H1 (cell line): Measurements from ENCODE around the gene STX18. TPM values are rescaled to one million over a fixed set of nuclear protein-coding genes. Genes with fewer than 3 reads are reported as not detected.

ENCODE experiments used
- CTCF ChIA-PET: fragments of 300-600 bp; sonication (Branson Sonifier 250); formaldehyde crosslinking; loops from one replicate; lab custom pipeline; 2021; ENCODE audit not compliant: partially characterized antibody; lab: Charles Lee
- POLR2A ChIA-PET: fragments of 300-600 bp; sonication (Branson Sonifier 250); formaldehyde crosslinking; loops from one replicate; lab custom pipeline; 2021; ENCODE audit warnings: inconsistent platforms; ENCODE audit not compliant: partially characterized antibody; lab: Charles Lee
- DNase-seq, 2 experiments: peaks; one replicate each; pipeline versions ENCODE4 v3.0.0 to v3.0.0-alpha.2; 2010 to 2022; ENCODE audit warnings: low spot score in 2 of 2, low read depth in 1 of 2, mixed read lengths in 1 of 2
- FAIRE-seq: peaks from 2 replicates; lab custom pipeline; 2011; peaks lifted over from hg19 to GRCh38; lab: Jason Lieb, UNC
- H2AFZ ChIP-seq: 2 replicates; pipeline ENCODE4 v1.8.1; 2012; ENCODE audit warnings: low read length, inconsistent platforms
- H2AK5ac ChIP-seq: 2 replicates; pipeline ENCODE4 v1.6.1; 2013; ENCODE audit warnings: low read depth, low read length
- H2BK120ac ChIP-seq: replicated peaks from 2 replicates; pipeline ENCODE3; 2013; ENCODE audit warnings: low read depth, low read length, inconsistent platforms
- H2BK12ac ChIP-seq: 2 replicates; pipeline ENCODE4 v1.6.1; 2013; ENCODE audit warnings: low read depth, low read length
- H2BK15ac ChIP-seq: 2 replicates; pipeline ENCODE4 v1.6.1; 2013; ENCODE audit warnings: low read length
- H2BK20ac ChIP-seq: 2 replicates; pipeline ENCODE4 v1.6.1; 2013; ENCODE audit warnings: low read length
- H2BK5ac ChIP-seq: 2 replicates; pipeline ENCODE4 v1.6.1; 2013; ENCODE audit warnings: low read depth, low read length
- H3K14ac ChIP-seq: 2 replicates; pipeline ENCODE4 v1.6.1; 2013; ENCODE audit warnings: inconsistent platforms; ENCODE audit not compliant: insufficient read length
- H3K18ac ChIP-seq: 2 replicates; pipeline ENCODE4 v1.6.1; 2013; ENCODE audit warnings: low read length; ENCODE audit errors: extremely low read depth
- H3K23ac ChIP-seq: 2 replicates; pipeline ENCODE4 v1.6.1; 2013; ENCODE audit warnings: inconsistent platforms; ENCODE audit not compliant: insufficient read length
- H3K23me2 ChIP-seq: 2 replicates; pipeline ENCODE4 v1.6.1; 2013; ENCODE audit warnings: low read depth, low read length
- H3K27ac ChIP-seq: 2 replicates; pipeline ENCODE4 v1.6.1; 2011; ENCODE audit warnings: low read depth, low read length, inconsistent platforms
- H3K27me3 ChIP-seq, 4 experiments: replicated peaks in 1 of 4; 1 replicate in 1 of 4; 2 replicates in 3 of 4; pipeline versions ENCODE4 v1.6.1 to v1.8.1; 2011 to 2013; ENCODE audit warnings: low read length in 3 of 4, mild to moderate bottlenecking in 3 of 4, inconsistent platforms in 2 of 4, mixed read lengths in 2 of 4, moderate library complexity in 1 of 4; ENCODE audit not compliant: control insufficient read depth in 3 of 4, insufficient read depth in 3 of 4; ENCODE audit errors: extremely low read depth in 1 of 4
- H3K36me3 ChIP-seq, 4 experiments: 2 replicates each; pipeline versions ENCODE4 v1.6.1 to v1.8.1; 2011 to 2013; ENCODE audit warnings: mild to moderate bottlenecking in 4 of 4, low read length in 3 of 4, moderate library complexity in 2 of 4, control low read depth in 1 of 4, inconsistent platforms in 1 of 4; ENCODE audit not compliant: insufficient read depth in 4 of 4, control insufficient read depth in 2 of 4
- H3K4ac ChIP-seq: replicated peaks from 2 replicates; pipeline ENCODE3; 2013; ENCODE audit warnings: low read length, low read depth, mixed read lengths, inconsistent platforms; ENCODE audit not compliant: insufficient read length
- H3K4me1 ChIP-seq, 4 experiments: replicated peaks in 1 of 4; 1 replicate in 1 of 4; 2 replicates in 3 of 4; pipeline versions ENCODE4 v1.6.1 to v1.8.1; 2011 to 2013; ENCODE audit warnings: low read length in 3 of 4, inconsistent platforms in 2 of 4, mixed read lengths in 1 of 4; ENCODE audit not compliant: insufficient read depth in 4 of 4, control insufficient read depth in 3 of 4
- H3K4me2 ChIP-seq, 2 experiments: 2 replicates each; pipeline versions ENCODE4 v1.6.1 to v1.8.1; 2011 to 2013; ENCODE audit warnings: low read depth in 2 of 2, low read length in 2 of 2, control low read depth in 1 of 2, inconsistent platforms in 1 of 2, mild to moderate bottlenecking in 1 of 2; ENCODE audit not compliant: insufficient read depth in 1 of 2
- H3K4me3 ChIP-seq, 4 experiments: fragments of 200-600, 300-600 bp in 1 of 4; sonication (generic), shearing (Covaris generic), sonication (Bioruptor Twin) in 1 of 4; 2 replicates each; pipeline versions ENCODE4 v1.5.1 to v1.8.1; 2011 to 2016; ENCODE audit warnings: low read length in 4 of 4, low read depth in 3 of 4, control low read depth in 2 of 4, inconsistent platforms in 2 of 4, mild to moderate bottlenecking in 2 of 4, mixed read lengths in 1 of 4, moderate library complexity in 1 of 4; ENCODE audit not compliant: insufficient read depth in 2 of 4; ENCODE audit errors: extremely low read depth in 1 of 4
- H3K56ac ChIP-seq: replicated peaks from 2 replicates; pipeline ENCODE3; 2013; ENCODE audit warnings: low read depth, mild to moderate bottlenecking, mixed read lengths, low read length, inconsistent platforms; ENCODE audit not compliant: insufficient read length
- H3K79me1 ChIP-seq: 2 replicates; pipeline ENCODE4 v1.6.1; 2013; ENCODE audit warnings: low read depth, low read length, control low read depth
- H3K79me2 ChIP-seq, 2 experiments: 2 replicates each; pipeline versions ENCODE4 v1.6.1 to v1.8.1; 2012 to 2013; ENCODE audit warnings: low read length in 2 of 2, mild to moderate bottlenecking in 2 of 2, inconsistent platforms in 1 of 2; ENCODE audit not compliant: insufficient read depth in 2 of 2, control insufficient read depth in 1 of 2
- H3K9ac ChIP-seq, 4 experiments: replicated peaks in 1 of 4; 1 replicate in 1 of 4; 2 replicates in 3 of 4; pipeline versions ENCODE4 v1.6.1 to v1.8.1; 2011 to 2013; ENCODE audit warnings: low read depth in 3 of 4, low read length in 3 of 4, control low read depth in 2 of 4, mild to moderate bottlenecking in 2 of 4, moderate library complexity in 2 of 4, inconsistent platforms in 1 of 4; ENCODE audit errors: extremely low read depth in 1 of 4
- H3K9me3 ChIP-seq, 2 experiments: 2 replicates each; pipeline versions ENCODE4 v1.6.1 to v1.8.1; 2012 to 2013; ENCODE audit warnings: mild to moderate bottlenecking in 2 of 2, moderate library complexity in 2 of 2, control low read depth in 1 of 2, inconsistent platforms in 1 of 2, low read depth in 1 of 2, low read length in 1 of 2, mixed read lengths in 1 of 2; ENCODE audit not compliant: insufficient read depth in 2 of 2
- H4K20me1 ChIP-seq, 2 experiments: replicated peaks in 1 of 2; 2 replicates each; pipeline versions ENCODE3 to v1.8.1; 2011 to 2013; ENCODE audit warnings: inconsistent platforms in 2 of 2, low read length in 2 of 2, mild to moderate bottlenecking in 1 of 2; ENCODE audit not compliant: insufficient read depth in 2 of 2, control insufficient read depth in 1 of 2
- H4K5ac ChIP-seq: 2 replicates; pipeline ENCODE4 v1.6.1; 2013; ENCODE audit warnings: low read length, low read depth, mixed read lengths, inconsistent platforms; ENCODE audit not compliant: insufficient read length
- H4K8ac ChIP-seq: 2 replicates; pipeline ENCODE4 v1.8.0; 2013; ENCODE audit warnings: mild to moderate bottlenecking, moderate library complexity, low read length, inconsistent platforms; ENCODE audit not compliant: insufficient read depth; ENCODE audit errors: extremely low read depth
- H4K91ac ChIP-seq: replicated peaks from 2 replicates; pipeline ENCODE3; 2013; ENCODE audit warnings: low read length, mixed read lengths, inconsistent platforms; ENCODE audit not compliant: insufficient read length
- FOSL1 ChIP-seq: IDR thresholded peaks from 2 replicates; pipeline ENCODE4 v1.6.1; 2011; ENCODE audit warnings: mild to moderate bottlenecking, low read depth, low read length, moderate library complexity; ENCODE audit not compliant: insufficient read depth
- SRF ChIP-seq: IDR thresholded peaks from 2 replicates; pipeline ENCODE4 v1.6.1; 2011; ENCODE audit warnings: mild to moderate bottlenecking, low read depth, low read length, moderate library complexity
- WGBS, 2 experiments: shearing (Covaris generic) in 1 of 2; methylation state at CpG; one replicate each; pipeline versions ENCODE4 v1.1.6 to v1.1.7; 2013 to 2015; ENCODE audit warnings: low lambda C conversion rate in 2 of 2, mixed read lengths in 2 of 2, inconsistent platforms in 1 of 2, low coverage in 1 of 2, missing lambda C conversion rate in 1 of 2; ENCODE audit not compliant: insufficient replicate concordance in 2 of 2, insufficient coverage in 1 of 2, insufficient read length in 1 of 2; ENCODE audit errors: extremely low coverage in 1 of 2, missing lambda C conversion rate in 1 of 2; 5-methylcytosine and 5-hydroxymethylcytosine counted together
- polyA plus RNA-seq, 7 experiments: library from polyadenylated mRNA; depleted of rRNA in 3 of 7; stranded (reverse) in 5 of 7; unstranded in 2 of 7; fragments of >200 nt in 5 of 7; fragments of 200-250 nt in 2 of 7; gene quantifications; 1 replicate in 5 of 7; 2 replicates in 1 of 7; 4 replicates in 1 of 7; pipeline versions ENCODE4 v1.2.1 to v1.2.3, GENCODE V29; 2011 to 2013; ENCODE audit warnings: missing spikeins in 2 of 7, mixed read lengths in 2 of 7
- total RNA-seq: library from RNA; stranded (reverse); fragmentation: NEBNext Ultra II Directional; extraction: Animal tissue kit (Norgen Biotek cat#: 25700); gene quantifications from 2 replicates; pipeline ENCODE4 v1.2.1, GENCODE V29; 2021
- TF ChIP-seq, protein P1 (sequence below), 3 experiments: IDR thresholded peaks; 1 replicate in 2 of 3; 2 replicates in 1 of 3; pipeline versions ENCODE4 v1.5.1 to v1.6.1; 2011; ENCODE audit warnings: low read length in 3 of 3, mild to moderate bottlenecking in 3 of 3, inconsistent platforms in 2 of 3, low read depth in 1 of 3, moderate library complexity in 1 of 3; ENCODE audit not compliant: insufficient read depth in 1 of 3; ENCODE audit errors: control extremely low read depth in 1 of 3

Gene STX18
- total and polyA plus RNA-seq, 2 of the 8 experiments (the other 6 are each of a cell fraction or from before 2014, with no cell fraction given) = 14.6 to 18.3 TPM

DNA sequence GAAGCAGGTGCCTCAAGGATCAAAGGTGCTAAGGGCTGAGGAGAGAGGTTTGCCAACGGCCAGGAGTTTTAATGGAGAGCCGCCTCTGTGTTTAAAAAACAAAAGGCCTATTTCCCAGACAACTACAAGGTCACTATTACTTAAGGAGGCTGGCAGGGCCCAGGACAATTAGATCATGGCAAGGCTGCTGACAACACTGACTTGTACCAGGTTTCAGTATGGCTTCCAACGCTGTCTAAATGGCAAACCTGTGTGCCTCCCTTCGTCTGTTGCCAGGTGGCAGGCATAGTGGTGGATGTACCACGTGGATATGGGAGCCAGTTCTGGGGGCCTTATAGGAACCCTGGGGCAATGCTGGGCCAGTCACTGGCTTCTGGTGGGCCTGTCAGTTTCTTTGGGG, 114.0 kb downstream of the STX18 start:
- FAIRE-seq = no peak
- H3K18ac ChIP-seq = no peak overlapping the region
- no peak for DNase-seq
- TF ChIP-seq FOSL1 = no peak
- no peak for TF ChIP-seq SRF
- TF ChIP-seq, protein P1, sequence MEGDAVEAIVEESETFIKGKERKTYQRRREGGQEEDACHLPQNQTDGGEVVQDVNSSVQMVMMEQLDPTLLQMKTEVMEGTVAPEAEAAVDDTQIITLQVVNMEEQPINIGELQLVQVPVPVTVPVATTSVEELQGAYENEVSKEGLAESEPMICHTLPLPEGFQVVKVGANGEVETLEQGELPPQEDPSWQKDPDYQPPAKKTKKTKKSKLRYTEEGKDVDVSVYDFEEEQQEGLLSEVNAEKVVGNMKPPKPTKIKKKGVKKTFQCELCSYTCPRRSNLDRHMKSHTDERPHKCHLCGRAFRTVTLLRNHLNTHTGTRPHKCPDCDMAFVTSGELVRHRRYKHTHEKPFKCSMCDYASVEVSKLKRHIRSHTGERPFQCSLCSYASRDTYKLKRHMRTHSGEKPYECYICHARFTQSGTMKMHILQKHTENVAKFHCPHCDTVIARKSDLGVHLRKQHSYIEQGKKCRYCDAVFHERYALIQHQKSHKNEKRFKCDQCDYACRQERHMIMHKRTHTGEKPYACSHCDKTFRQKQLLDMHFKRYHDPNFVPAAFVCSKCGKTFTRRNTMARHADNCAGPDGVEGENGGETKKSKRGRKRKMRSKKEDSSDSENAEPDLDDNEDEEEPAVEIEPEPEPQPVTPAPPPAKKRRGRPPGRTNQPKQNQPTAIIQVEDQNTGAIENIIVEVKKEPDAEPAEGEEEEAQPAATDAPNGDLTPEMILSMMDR (IDR thresholded peaks at IDR 0.05; ENCODE audit: control extremely low read depth in 1 of 3, insufficient read depth in 1 of 3, low read depth in 1 of 3, low read length in 3 of 3) = no peak

More for the DNA sequence above, 114.0 kb downstream of the STX18 start:
- peak overlapping the region; percentile 19 to 39; a peak in 2 of 4 replicates for H3K4me2 ChIP-seq
- H2BK5ac ChIP-seq = peak overlapping the region; percentile 61; the same call in 1 of the 2 replicates
- H3K9me3 ChIP-seq = no peaks in the 10 kb centered on the region
- peak overlapping the region; percentile 11; the same call in 1 of the 2 replicates for H2BK12ac ChIP-seq
- no peaks in the 10 kb centered on the region; a peak in 1 of 7 replicates for H3K27me3 ChIP-seq
- H3K4me3 ChIP-seq = no peak overlapping the region
- peak overlapping the region; percentile 69 for H2BK120ac ChIP-seq
- H3K14ac ChIP-seq = no peak overlapping the region
- no peaks in the 10 kb centered on the region for H3K36me3 ChIP-seq
- 69% methylated on average over 5 of the region's 5 CpGs; no CpG with 5 or more reads in 1 of the 2 experiments for WGBS, 2 experiments
- H3K27ac ChIP-seq = no peak overlapping the region; the same call in 1 of the 2 replicates
- no peaks in the 10 kb centered on the region; the same call in 1 of the 2 replicates for H3K23me2 ChIP-seq
- peak overlapping the region; percentile 40; the same call in 1 of the 2 replicates for H2BK20ac ChIP-seq
- H2BK15ac ChIP-seq = peak overlapping the region; percentile 36; the same call in 1 of the 2 replicates
- no peak overlapping the region for H3K56ac ChIP-seq
- ChIA-PET POLR2A (interaction anchor here (1.6 to 4.2 kb wide), 2 partner anchors 9 to 12 kb away, joined by 5 to 17 read pairs; no protein-coding TSS in a partner anchor), CTCF (interaction anchor here (1.2 to 3.8 kb wide), 10 partner anchors 21 to 445 kb away, joined by 3 to 28 read pairs (median 4); partner anchors contain the start of gene NSG1)
- H3K79me2 ChIP-seq = no peaks in the 10 kb centered on the region
- H2AK5ac ChIP-seq = 0 out of 2 replicates have a peak overlapping the region, but pooled peaks have one; percentile 32
- peaks cover 21 to 49% (median 35%) of the 10 kb centered on the region in 4 experiments for H3K4me1 ChIP-seq
- H4K5ac ChIP-seq = no peak overlapping the region
- H4K91ac ChIP-seq = peak overlapping the region; percentile 72
- no peaks in the 10 kb centered on the region for H3K79me1 ChIP-seq
- H4K8ac ChIP-seq = no peak overlapping the region
- H3K23ac ChIP-seq = no peak overlapping the region
- H3K4ac ChIP-seq = no peak overlapping the region
- no peaks in the 10 kb centered on the region for H4K20me1 ChIP-seq
- no peak overlapping the region for H3K9ac ChIP-seq
- no peak overlapping the region for H2AFZ ChIP-seq
